GM21423 (cell line): ENCODE data around the gene SETD2.
"Not testable (repeated sequence)": the region's sequence is repeated elsewhere in the genome, so short reads cannot be mapped to it uniquely, and the experiment has no call there.

Experiments
- ATAC-seq: cut with Tn5 transposase; IDR thresholded peaks from one replicate; pipeline ENCODE4 v1.9.1; 2021; ENCODE audit warnings: mild to moderate bottlenecking, moderate library complexity; ENCODE audit not compliant: unreplicated experiment

Gene SETD2

GRCh38 chr3:47108546-47108945 lies 55.4 kb downstream of the SETD2 start:
- no peak for ATAC-seq

GRCh38 chr3:47104259-47104658 lies 59.7 kb downstream of the SETD2 start:
- no peak for ATAC-seq

GRCh38 chr3:47103619-47104018 lies 60.3 kb downstream of the SETD2 start:
- no peak for ATAC-seq

GRCh38 chr3:47102081-47102600 lies 61.8 kb downstream of the SETD2 start:
- no peak for ATAC-seq

- no peak for ATAC-seq
These were observed 65.0 kb downstream of the SETD2 start for GRCh38 chr3:47098910-47099309.

- no peak for ATAC-seq
These were observed 66.0 kb downstream of the SETD2 start for GRCh38 chr3:47097864-47098263.

- ATAC-seq = no peak
These were observed 67.0 kb downstream of the SETD2 start for GRCh38 chr3:47096959-47097358.

- ATAC-seq = no peak
These were observed 71.8 kb downstream of the SETD2 start for GRCh38 chr3:47092090-47092489.

- ATAC-seq = no peak
These were observed 74.3 kb downstream of the SETD2 start for GRCh38 chr3:47089630-47090029.

GRCh38 chr3:47086071-47086470 lies 77.8 kb downstream of the SETD2 start:
- no peak for ATAC-seq

GRCh38 chr3:47083786-47084185 lies 80.1 kb downstream of the SETD2 start:
- no peak for ATAC-seq

- no peak for ATAC-seq
These were observed 81.4 kb downstream of the SETD2 start for GRCh38 chr3:47082519-47082918.

GRCh38 chr3:47079432-47079831 lies 84.5 kb downstream of the SETD2 start:
- ATAC-seq = no peak

GRCh38 chr3:47073685-47074084 lies 90.2 kb downstream of the SETD2 start:
- ATAC-seq = no peak

GRCh38 chr3:47070770-47071169 lies 93.1 kb downstream of the SETD2 start:
- no peak for ATAC-seq

- not testable (repeated sequence) for ATAC-seq
These were observed 97.7 kb downstream of the SETD2 start for GRCh38 chr3:47066259-47066658.

GRCh38 chr3:47065681-47066080 lies 98.2 kb downstream of the SETD2 start:
- no peak for ATAC-seq

GRCh38 chr3:47065058-47065457 lies 98.9 kb downstream of the SETD2 start:
- no peak for ATAC-seq

- no peak for ATAC-seq
These were observed 106.7 kb downstream of the SETD2 start for GRCh38 chr3:47057212-47057671.

- ATAC-seq = no peak
These were observed 107.2 kb downstream of the SETD2 start for GRCh38 chr3:47056705-47057104.

GRCh38 chr3:47054412-47054811 lies 109.5 kb downstream of the SETD2 start:
- no peak for ATAC-seq

GRCh38 chr3:47047673-47048072 lies 116.2 kb downstream of the SETD2 start:
- no peak for ATAC-seq

- no peak for ATAC-seq
These were observed 116.8 kb downstream of the SETD2 start for GRCh38 chr3:47047069-47047468.
